ENCODE measurements around the gene NFKBIE.

NFKBIE gene

GRCh38 chr6:44277763-44278162 lies 12.4 kb upstream of the NFKBIE start:
- DNase-seq (ENCODE audit: low read depth) = no peak
- TF ChIP-seq, protein P1, sequence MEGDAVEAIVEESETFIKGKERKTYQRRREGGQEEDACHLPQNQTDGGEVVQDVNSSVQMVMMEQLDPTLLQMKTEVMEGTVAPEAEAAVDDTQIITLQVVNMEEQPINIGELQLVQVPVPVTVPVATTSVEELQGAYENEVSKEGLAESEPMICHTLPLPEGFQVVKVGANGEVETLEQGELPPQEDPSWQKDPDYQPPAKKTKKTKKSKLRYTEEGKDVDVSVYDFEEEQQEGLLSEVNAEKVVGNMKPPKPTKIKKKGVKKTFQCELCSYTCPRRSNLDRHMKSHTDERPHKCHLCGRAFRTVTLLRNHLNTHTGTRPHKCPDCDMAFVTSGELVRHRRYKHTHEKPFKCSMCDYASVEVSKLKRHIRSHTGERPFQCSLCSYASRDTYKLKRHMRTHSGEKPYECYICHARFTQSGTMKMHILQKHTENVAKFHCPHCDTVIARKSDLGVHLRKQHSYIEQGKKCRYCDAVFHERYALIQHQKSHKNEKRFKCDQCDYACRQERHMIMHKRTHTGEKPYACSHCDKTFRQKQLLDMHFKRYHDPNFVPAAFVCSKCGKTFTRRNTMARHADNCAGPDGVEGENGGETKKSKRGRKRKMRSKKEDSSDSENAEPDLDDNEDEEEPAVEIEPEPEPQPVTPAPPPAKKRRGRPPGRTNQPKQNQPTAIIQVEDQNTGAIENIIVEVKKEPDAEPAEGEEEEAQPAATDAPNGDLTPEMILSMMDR (IDR thresholded peaks at IDR 0.05; ENCODE audit: insufficient read depth, low read depth, low read length, missing control alignments) = no peak
- no peak overlapping the region for H3K4me3 ChIP-seq (ENCODE audit: low read length)

DNA sequence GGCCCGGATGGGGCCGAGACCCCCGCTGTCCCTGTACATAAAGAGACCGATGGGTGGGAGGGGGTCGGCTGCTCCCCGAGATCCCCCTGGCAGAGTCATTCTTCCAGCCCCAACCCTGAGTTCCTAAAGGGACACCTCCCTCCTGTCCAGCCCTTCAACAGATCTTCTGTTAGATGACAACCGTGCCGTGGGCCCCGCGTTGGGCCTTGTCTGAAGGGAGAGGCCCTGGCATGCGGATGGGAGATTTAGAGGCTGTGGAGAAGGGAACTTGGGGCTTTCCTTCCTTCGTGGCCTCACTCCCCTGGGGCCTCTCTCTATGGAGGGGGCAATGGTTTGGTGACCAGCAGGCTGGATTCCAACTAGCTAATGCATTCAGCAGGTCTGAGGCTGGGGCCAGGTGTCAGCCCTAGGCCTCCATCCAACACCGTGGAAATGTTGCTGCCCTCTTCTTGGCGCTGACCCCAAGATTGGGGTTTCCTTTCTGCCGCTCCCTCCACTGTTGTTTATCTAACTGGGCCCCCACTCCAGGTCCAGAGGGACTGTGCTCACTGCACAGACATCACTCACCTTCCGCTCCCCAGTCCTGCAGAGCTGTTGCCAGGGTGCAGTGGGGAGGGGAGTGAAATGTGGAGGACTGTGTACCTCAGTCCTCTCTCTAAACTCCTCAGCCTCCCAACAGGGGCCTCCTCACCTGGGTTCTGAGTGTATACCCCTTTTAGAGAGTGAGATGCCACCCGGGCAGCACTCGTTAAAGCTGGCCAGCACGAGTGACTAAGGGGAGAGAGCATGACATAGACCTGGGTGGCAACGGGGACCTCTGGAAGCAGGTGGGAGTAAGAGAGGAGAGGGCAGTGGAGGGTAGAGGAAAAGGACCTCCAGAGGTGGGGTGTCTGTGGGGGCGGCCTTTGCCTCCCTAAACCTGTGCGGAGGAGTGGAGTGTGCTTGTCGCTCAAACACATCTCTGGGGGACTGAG lies 11.6 kb upstream of the NFKBIE start:
- no peak for DNase-seq (ENCODE audit: low read depth)
- H3K4me3 ChIP-seq (ENCODE audit: low read length) = no peak overlapping the region
- TF ChIP-seq, protein P1 (IDR thresholded peaks at IDR 0.05; ENCODE audit: insufficient read depth, low read depth, low read length, missing control alignments) = no peak

DNA sequence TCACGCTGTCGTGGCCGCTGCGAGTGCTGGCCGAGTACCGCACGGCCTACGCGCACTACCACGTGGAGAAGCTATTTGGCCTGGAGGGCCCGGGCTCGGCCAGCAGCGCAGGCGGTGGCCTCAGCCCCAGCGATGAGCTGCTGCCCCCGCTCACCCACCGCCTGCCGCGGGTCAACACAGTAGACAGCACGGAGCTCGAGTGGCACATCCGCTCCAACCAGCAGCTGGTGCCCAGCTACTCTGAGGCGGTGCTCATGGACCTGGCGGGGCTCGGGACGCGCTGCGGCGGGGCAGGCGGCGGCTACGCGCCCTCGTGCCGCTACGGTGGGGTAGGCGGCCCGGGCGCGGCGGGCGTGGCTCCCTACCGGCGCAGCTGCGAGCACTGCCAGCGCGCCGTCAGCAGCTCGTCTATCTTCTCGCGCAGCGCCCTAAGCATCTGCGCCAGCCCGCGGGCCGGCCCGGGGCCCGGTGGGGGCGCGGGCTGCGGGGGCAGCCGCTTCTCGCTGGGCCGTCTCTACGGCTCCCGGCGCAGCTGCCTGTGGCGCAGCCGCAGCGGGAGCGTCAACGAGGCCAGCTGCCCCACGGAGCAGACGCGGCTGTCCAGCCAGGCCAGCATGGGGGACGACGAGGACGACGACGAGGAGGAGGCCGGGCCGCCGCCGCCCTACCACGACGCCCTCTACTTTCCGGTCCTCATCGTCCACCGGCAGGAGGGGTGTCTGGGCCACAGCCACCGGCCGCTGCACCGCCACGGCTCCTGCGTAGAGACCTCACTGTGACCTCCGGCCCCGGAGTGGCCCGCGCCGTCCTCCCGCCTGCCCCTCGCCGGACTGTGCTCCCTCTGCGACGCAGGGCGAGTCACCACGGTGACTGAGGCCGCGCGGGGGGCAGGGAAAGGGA lies 10.6 kb upstream of the NFKBIE start:
- DNase-seq (ENCODE audit: low read depth) = peak; percentile 39
- TF ChIP-seq, protein P1 (IDR thresholded peaks at IDR 0.05; ENCODE audit: insufficient read depth, low read depth, low read length, missing control alignments) = no peak
- no peak overlapping the region for H3K4me3 ChIP-seq (ENCODE audit: low read length)

GRCh38 chr6:44275271-44275748 lies 10.0 kb upstream of the NFKBIE start:
- TF ChIP-seq, protein P1 (IDR thresholded peaks at IDR 0.05; ENCODE audit: insufficient read depth, low read depth, low read length, missing control alignments) = no peak
- no peak overlapping the region for H3K4me3 ChIP-seq (ENCODE audit: low read length)
- no peak for DNase-seq (ENCODE audit: low read depth)

- H3K4me3 ChIP-seq (ENCODE audit: low read length) = no peak overlapping the region
- TF ChIP-seq, protein P1 (IDR thresholded peaks at IDR 0.05; ENCODE audit: insufficient read depth, low read depth, low read length, missing control alignments) = no peak
- no peak for DNase-seq (ENCODE audit: low read depth)
Measured at GRCh38 chr6:44273617-44274016, 8.3 kb upstream of the NFKBIE start.

GRCh38 chr6:44272999-44273566 lies 7.7 kb upstream of the NFKBIE start:
- TF ChIP-seq, protein P1 (IDR thresholded peaks at IDR 0.05; ENCODE audit: insufficient read depth, low read depth, low read length, missing control alignments) = no peak
- no peak overlapping the region for H3K4me3 ChIP-seq (ENCODE audit: low read length)
- DNase-seq (ENCODE audit: low read depth) = no peak
